T-helper 1 cell (primary cell): Measurements from ENCODE around the gene B9D1.

Experiments used
- DNase-seq, 5 donors: peaks; one replicate each; pipeline ENCODE4 v3.0.0-alpha.2; 2012 to 2020
- total RNA-seq, 4 donors: gene quantifications; one replicate each; lab custom pipeline; 2026; lab: John Stamatoyannopoulos, UW

Gene B9D1
- total RNA-seq = 0.30 to 0.93 (median 0.62) reads per million in 4 donors

- peak; percentile 84 to 92 (median 90) for DNase-seq
Observed at GRCh38 chr17:19362277-19363113, at the start of gene B9D1. Gene B9D1, minus strand, starts transcription at chr17:19362723. Its CDS starts 154 bp downstream, at chr17:19362569.

- DNase-seq = no peak
Observed at GRCh38 chr17:19411631-19412030, 49.1 kb upstream of the B9D1 start.

GRCh38 chr17:19410875-19411620 is 48.5 kb upstream of the B9D1 start, which contains the start of gene RNF112:
Gene RNF112, plus strand, starts transcription at chr17:19411232. Its CDS starts 177 bp downstream, at chr17:19411409.
- no peak for DNase-seq

GRCh38 chr17:19410091-19410490 is 47.6 kb upstream of the B9D1 start:
- no peak for DNase-seq

- DNase-seq = no peak
Observed at GRCh38 chr17:19409509-19409908, 47.0 kb upstream of the B9D1 start.

- no peak for DNase-seq
Observed at GRCh38 chr17:19409066-19409465, 46.5 kb upstream of the B9D1 start.

GRCh38 chr17:19408346-19408710 is 45.8 kb upstream of the B9D1 start:
- no peak for DNase-seq

- DNase-seq = no peak
Observed at GRCh38 chr17:19407601-19408345, 45.2 kb upstream of the B9D1 start.

- no peak for DNase-seq
Observed at GRCh38 chr17:19405114-19405513, 42.6 kb upstream of the B9D1 start.

- no peak for DNase-seq
Observed at GRCh38 chr17:19404264-19404663, 41.7 kb upstream of the B9D1 start.

- DNase-seq = no peak
Observed at GRCh38 chr17:19403021-19403420, 40.5 kb upstream of the B9D1 start.

- no peak for DNase-seq
Observed at GRCh38 chr17:19402171-19402570, 39.6 kb upstream of the B9D1 start.

GRCh38 chr17:19401321-19402010 is 38.9 kb upstream of the B9D1 start:
- no peak for DNase-seq

- no peak for DNase-seq
Observed at GRCh38 chr17:19399750-19400450, 37.4 kb upstream of the B9D1 start.

- no peak for DNase-seq
Observed at GRCh38 chr17:19398301-19399181, 36.0 kb upstream of the B9D1 start.

GRCh38 chr17:19397556-19398041 is 35.1 kb upstream of the B9D1 start:
- no peak for DNase-seq

- no peak for DNase-seq
Observed at GRCh38 chr17:19392303-19392702, 29.8 kb upstream of the B9D1 start.

- no peak for DNase-seq
Observed at GRCh38 chr17:19391432-19391831, 28.9 kb upstream of the B9D1 start.

- DNase-seq = no peak
Observed at GRCh38 chr17:19390951-19391350, 28.4 kb upstream of the B9D1 start.
